ENCODE results near the gene NDUFS4. TPM values are rescaled to one million over a fixed set of nuclear protein-coding genes. Genes with fewer than 3 reads are reported as not detected.

Gene NDUFS4
- total RNA-seq, 1 experiment from 2014 or later, result 92.9 TPM

GRCh38 chr5:53568871-53569270 is 8.4 kb downstream of the NDUFS4 start:
- peaks cover 2% of the 10 kb centered on the region for H3K79me1 ChIP-seq (ENCODE audit: insufficient read depth, low read depth, low read length, poor library complexity, severe bottlenecking)
- no peak overlapping the region for H3K18ac ChIP-seq (ENCODE audit: insufficient read length, low read depth, low read length)
- no peak overlapping the region for H4K91ac ChIP-seq (ENCODE audit: insufficient read length, low read depth, low read length)
- H4K5ac ChIP-seq (ENCODE audit: insufficient read length, low read depth, low read length), result no peak overlapping the region
- Mint-ChIP-seq H3K27ac (no peak overlapping the region), H3K27me3 (ENCODE audit: low read depth) (no peaks in the 10 kb centered on the region), H3K4me3 (no peak overlapping the region), H3K9me3 (no peaks in the 10 kb centered on the region), H3K36me3 (ENCODE audit: insufficient read depth in 1 of 3, low read depth in 3 of 3) (peaks cover 0 to 6% (median 5%) of the 10 kb centered on the region in 3 experiments; a peak in 3 of 7 replicates), H3K4me1 (0 out of 4 replicates have a peak, but pooled peaks cover 0 to 2% of the 10 kb centered on the region in 2 experiments)
- no CpG with 5 or more reads among the region's 1 CpG for WGBS (ENCODE audit: extremely low coverage, insufficient read length, low lambda C conversion rate)
- DNase-seq, result no peak
- no peak overlapping the region for H2AFZ ChIP-seq (ENCODE audit: low read length)
- H2BK15ac ChIP-seq (ENCODE audit: low read depth, low read length), result no peak overlapping the region
- H2BK120ac ChIP-seq (ENCODE audit: low read depth, low read length, poor library complexity, severe bottlenecking), result no peak overlapping the region
- no peak overlapping the region for H2BK12ac ChIP-seq (ENCODE audit: insufficient read length, low read depth, low read length)
- H4K8ac ChIP-seq (replicated peaks; ENCODE audit: insufficient read length, low read depth, low read length), result no peak overlapping the region
- no peaks in the 10 kb centered on the region for H3K23me2 ChIP-seq (ENCODE audit: insufficient read length, low read depth, low read length, poor library complexity, severe bottlenecking)
- H3K27ac ChIP-seq (ENCODE audit: insufficient read length, low read depth, low read length), result no peak overlapping the region
- H2BK20ac ChIP-seq (ENCODE audit: low read depth, low read length, poor library complexity, severe bottlenecking), result no peak overlapping the region
- no peak overlapping the region for H3K4me2 ChIP-seq (ENCODE audit: insufficient read depth, insufficient read length, low read length)
- no peak overlapping the region for H3K56ac ChIP-seq (ENCODE audit: insufficient read length, low read depth, low read length)
- no peaks in the 10 kb centered on the region for H3K4me1 ChIP-seq (ENCODE audit: insufficient read depth, low read length)
- no peak overlapping the region for H3T11ph ChIP-seq (ENCODE audit: low read length)
- no peak overlapping the region for H3K14ac ChIP-seq (ENCODE audit: insufficient read depth, low read length)
- no peak for TF ChIP-seq CTCF (conservative IDR thresholded peaks at IDR 0.05)
- peaks cover 12% of the 10 kb centered on the region; the same call in 1 of the 2 replicates for H3K79me2 ChIP-seq (ENCODE audit: insufficient read depth, low read length)
- H2AK5ac ChIP-seq (ENCODE audit: insufficient read length, low read length), result no peak overlapping the region
- no peaks in the 10 kb centered on the region for H4K20me1 ChIP-seq (ENCODE audit: control insufficient read depth, insufficient read depth, insufficient read length)
- H3K27me3 ChIP-seq (ENCODE audit: insufficient read depth, low read length), result no peaks in the 10 kb centered on the region
- no peak overlapping the region for H3K4ac ChIP-seq (ENCODE audit: low read depth, low read length)
- no peak overlapping the region for H2BK5ac ChIP-seq (ENCODE audit: insufficient read length, low read length)
- H3K9ac ChIP-seq (ENCODE audit: extremely low read depth, insufficient read length, low read length), result no peak overlapping the region
- H3K9me3 ChIP-seq (ENCODE audit: control insufficient read depth, low read depth, low read length), result no peaks in the 10 kb centered on the region
- H3K23ac ChIP-seq (ENCODE audit: insufficient read length, low read depth, low read length), result no peak overlapping the region
